GM20000 (cell line): Measurements from ENCODE around the gene ANKRD24.
A peak's percentile ranks its signal among the peaks of the same experiment; 100 is the strongest.

Experiments
- DNase-seq: peaks from one replicate; pipeline ENCODE4 v3.0.0; 2012; ENCODE audit warnings: low spot score
- CTCF ChIP-seq: IDR thresholded peaks from 2 replicates; pipeline ENCODE4 v1.5.1; 2012; ENCODE audit warnings: mild to moderate bottlenecking, control low read depth; ENCODE audit errors: extremely low read depth, missing control alignments

The ANKRD24 gene

DNA sequence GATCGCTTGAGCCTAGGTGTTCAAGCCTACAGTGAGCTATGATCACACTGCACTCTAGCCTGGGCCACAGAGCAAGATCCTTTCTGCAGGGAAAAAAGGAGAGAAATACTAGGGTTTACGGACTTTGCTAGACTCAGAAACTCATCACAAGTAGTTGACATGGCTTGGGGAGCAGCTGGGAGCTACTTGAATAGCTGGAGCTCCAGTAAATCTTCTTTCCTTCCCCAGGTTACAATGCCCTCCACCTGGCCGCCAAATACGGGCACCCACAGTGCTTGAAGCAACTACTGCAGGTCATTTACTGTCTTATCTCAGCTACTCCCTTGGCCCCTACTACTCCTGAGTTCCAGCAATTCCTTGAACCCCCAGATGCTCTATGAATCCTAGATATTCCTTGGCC lies 19.3 kb downstream of the ANKRD24 start:
- TF ChIP-seq CTCF = no peak
- no peak for DNase-seq

GRCh38 chr19:4206818-4207484 lies 24.5 kb downstream of the ANKRD24 start:
- no peak for DNase-seq
- peak; percentile 24 for TF ChIP-seq CTCF

- peak; percentile 84 for TF ChIP-seq CTCF
- peak; percentile 58 for DNase-seq
Observed at GRCh38 chr19:4208385-4209094, 26.1 kb downstream of the ANKRD24 start.

- no peak for TF ChIP-seq CTCF
- DNase-seq = no peak
Observed at GRCh38 chr19:4210166-4210731, 27.8 kb downstream of the ANKRD24 start.

DNA sequence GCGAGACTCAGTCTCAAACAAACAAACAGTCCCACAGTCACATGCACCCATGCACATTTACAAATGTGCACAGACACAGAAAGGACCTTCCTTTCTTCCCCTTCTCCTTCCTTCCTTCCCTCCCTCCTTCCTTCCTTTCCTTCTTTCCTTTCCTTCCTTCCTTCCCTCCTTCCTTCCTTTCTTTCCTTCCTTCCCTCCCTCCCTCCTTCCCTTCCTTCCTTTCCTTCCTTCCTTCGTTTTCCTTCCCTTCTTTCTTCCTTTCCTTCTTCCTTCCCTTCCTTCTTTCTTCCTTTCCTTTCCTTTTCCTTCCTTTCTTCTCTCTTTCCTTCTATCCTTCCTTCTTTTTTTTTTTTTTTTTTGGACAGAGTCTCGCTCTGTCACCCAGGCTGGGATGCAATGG lies 30.6 kb downstream of the ANKRD24 start:
- DNase-seq = no peak
- no peak for TF ChIP-seq CTCF

GRCh38 chr19:4215807-4216206 lies 33.3 kb downstream of the ANKRD24 start:
- no peak for DNase-seq
- TF ChIP-seq CTCF = no peak

GRCh38 chr19:4216846-4217245 lies 34.4 kb downstream of the ANKRD24 start:
- DNase-seq = no peak
- no peak for TF ChIP-seq CTCF
